GM21423 (cell line): Measurements from ENCODE around the gene SSRP1.

ENCODE experiments used
- ATAC-seq: cut with Tn5 transposase; IDR thresholded peaks from one replicate; pipeline ENCODE4 v1.9.1; 2021; ENCODE audit warnings: mild to moderate bottlenecking, moderate library complexity; ENCODE audit not compliant: unreplicated experiment

SSRP1 gene

DNA sequence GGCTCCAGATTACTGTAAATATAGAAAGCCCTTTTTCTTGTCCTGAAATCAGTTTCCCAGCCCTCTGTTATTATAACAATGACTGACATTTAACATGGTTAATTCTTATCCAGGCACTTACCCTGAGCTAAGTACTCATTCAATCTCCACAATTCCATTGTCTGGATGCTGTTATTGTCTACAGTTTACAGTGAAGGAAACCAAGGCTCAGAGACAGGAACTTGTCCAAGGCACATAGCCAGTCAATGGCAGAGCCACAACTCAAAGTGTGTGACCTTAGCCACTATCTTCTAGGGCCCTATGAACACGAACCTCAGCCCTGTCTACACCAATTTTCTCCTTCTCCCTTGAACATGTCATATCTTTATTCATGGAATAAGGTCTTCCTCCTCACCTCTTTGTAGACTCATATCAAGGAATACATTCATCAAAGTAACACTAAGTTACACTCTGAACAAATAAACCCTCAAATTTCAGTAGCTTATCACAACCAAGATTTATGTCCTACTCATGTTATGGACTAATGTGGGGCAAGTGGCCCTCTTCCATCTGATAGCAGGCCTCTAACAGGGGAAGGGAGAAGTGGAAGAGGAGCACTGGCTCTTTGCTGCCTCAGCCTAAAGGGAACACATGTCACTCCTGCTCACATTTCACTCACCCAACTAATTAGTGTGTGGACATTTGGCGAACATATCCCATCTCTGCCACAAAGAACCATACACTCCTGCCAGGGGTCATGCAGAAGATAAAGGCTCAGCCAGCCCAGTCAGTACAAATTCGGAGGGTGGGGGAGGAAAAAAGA, 59.3 kb downstream of the SSRP1 start:
- no peak for ATAC-seq
